HG02759 (cell line): ENCODE measurements around the gene CES2.
"Not testable (repeated sequence)": the region's sequence is repeated elsewhere in the genome, so short reads cannot be mapped to it uniquely, and the experiment has no call there.

Source experiments
- ATAC-seq: cut with Tn5 transposase; IDR thresholded peaks from one replicate; pipeline ENCODE4 v1.9.1; 2021; ENCODE audit warnings: mild to moderate bottlenecking, moderate library complexity; ENCODE audit not compliant: unreplicated experiment

CES2 gene, protein sequence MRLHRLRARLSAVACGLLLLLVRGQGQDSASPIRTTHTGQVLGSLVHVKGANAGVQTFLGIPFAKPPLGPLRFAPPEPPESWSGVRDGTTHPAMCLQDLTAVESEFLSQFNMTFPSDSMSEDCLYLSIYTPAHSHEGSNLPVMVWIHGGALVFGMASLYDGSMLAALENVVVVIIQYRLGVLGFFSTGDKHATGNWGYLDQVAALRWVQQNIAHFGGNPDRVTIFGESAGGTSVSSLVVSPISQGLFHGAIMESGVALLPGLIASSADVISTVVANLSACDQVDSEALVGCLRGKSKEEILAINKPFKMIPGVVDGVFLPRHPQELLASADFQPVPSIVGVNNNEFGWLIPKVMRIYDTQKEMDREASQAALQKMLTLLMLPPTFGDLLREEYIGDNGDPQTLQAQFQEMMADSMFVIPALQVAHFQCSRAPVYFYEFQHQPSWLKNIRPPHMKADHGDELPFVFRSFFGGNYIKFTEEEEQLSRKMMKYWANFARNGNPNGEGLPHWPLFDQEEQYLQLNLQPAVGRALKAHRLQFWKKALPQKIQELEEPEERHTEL

DNA sequence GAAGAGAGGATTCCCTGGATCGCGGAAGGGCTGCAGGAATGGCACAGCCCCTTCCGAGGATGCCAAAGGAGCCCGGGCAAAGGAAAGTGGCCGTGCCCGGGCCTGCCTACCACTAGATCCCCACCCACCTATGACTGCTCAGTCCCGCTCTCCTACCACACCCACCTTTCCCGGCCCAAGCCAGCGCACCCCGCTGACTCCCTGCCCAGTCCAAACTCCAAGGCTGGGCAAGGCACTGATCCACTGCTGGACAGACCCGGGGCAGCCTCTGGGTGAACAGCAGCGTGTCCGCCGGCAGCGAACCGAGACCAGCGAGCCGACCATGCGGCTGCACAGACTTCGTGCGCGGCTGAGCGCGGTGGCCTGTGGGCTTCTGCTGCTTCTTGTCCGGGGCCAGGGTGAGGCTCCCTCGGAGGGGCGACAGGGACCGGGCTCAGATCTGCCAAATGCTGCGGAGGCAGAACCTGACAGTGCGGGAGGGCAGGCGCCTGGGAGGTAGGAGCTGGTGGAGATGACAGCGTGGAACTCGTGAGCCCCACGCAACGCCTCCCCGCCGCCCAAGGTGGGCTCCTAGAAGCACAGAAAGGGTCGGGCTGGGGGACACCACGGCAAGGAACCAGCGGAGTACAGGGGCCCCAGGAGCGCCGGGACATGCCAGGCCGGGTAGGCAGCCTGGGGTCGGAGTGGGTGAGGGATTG lies at the start of gene CES2:
CES2 (plus strand) TSS at position 203 of the 698 bp plus-strand sequence; CDS start at position 323, 120 bp downstream.
- ATAC-seq: no peak

DNA sequence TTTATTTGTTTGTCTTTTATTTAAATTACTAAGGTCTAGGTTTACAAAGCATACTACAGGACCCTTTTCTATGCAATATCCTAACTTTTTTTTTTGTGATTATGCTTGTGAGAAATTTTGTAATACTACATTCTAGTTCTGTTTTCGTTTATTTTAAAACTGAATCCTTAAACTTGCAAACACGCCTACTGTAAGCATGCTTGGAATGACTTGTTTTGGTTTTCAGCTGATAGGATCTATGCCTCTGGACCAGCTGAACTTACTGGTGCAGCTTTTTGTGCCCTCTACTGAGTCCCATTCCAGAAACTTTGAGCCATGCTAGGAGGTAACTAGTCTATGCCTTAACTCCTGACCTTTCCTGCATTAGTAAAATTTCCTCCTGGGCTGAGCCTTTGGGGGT lies 49.0 kb upstream of the CES2 start:
- ATAC-seq: no peak

DNA sequence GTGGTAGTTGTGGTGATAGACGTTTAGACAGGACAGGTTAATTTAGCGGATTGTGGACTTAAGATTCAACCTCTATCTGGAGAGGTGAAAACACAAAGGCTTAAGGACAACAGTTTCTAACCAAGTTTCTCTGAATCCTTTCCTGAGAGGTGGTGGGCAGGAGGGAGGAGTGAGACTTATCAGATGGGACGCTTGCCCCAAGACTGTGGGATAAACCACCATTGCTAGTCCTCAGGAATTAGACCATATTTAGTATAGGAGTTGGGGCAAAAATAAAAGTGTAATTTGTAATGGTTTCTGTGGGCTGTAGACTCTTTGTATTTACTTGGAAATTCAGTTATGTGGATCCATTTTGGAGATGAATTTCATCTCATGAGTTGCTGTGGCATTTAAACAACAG lies 48.4 kb upstream of the CES2 start:
- no peak for ATAC-seq

DNA sequence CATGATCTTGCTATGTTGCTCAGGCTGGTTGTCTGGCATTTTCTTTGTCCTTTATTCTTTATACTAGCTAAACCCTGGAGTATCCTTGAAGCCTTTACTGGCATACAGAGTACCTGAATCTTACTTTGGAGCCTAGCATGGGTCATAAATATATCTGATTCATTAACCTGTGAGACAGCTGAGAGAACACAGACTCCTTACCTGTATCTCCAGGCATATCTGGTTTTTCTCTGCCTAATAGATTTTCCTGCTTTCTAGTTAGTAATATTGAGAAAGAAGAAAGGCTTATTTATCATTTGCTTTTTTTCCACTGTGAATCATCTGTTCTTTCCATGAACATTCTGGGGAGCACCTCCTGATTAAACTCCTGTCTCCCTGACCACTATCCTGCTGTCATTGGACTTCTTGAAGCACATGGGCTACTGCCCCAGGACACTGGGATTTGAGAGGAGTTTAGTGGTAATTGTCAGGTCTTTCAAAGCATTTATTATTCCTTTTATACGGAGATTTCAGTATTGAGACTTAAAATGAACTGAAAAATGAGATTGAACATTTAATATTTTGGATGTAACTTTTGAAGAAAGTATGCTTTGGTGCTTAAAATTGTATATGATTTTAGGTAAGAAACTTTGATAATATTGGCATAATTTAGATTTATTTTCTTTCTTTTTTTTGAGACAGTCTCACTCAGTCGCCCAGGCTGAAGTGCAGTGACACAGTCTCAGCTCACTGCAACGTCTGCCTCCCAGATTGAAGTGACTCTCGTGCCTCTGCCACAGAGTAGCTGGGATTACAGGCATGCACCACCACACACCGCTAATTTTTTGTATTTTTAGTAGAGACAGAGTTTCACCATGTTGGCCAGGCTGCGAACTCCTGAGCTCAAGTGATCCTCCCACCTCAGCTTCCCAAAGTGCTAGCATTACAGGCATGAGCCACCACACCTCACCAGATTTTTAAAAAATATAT lies 46.4 kb upstream of the CES2 start:
- no peak for ATAC-seq

DNA sequence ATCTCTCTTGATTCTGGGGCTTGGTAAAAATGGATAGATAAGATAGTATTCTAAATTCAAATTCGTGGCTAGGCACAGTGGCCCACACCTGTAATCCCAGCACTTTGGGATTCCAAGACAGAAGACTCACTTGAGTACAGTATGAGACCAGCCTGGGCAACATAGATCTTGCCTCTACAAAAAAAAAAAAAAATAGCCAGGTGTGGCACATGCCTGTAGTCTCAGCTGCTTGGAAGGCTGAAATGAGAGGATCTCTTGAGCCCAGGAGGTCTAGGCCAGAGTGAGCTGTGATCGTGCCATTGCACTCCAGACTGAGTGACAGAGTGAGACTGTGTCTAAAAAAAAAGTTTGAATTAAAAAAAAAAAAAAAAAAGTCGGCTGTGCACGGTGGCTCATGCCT lies 45.7 kb upstream of the CES2 start:
- no peak for ATAC-seq

DNA sequence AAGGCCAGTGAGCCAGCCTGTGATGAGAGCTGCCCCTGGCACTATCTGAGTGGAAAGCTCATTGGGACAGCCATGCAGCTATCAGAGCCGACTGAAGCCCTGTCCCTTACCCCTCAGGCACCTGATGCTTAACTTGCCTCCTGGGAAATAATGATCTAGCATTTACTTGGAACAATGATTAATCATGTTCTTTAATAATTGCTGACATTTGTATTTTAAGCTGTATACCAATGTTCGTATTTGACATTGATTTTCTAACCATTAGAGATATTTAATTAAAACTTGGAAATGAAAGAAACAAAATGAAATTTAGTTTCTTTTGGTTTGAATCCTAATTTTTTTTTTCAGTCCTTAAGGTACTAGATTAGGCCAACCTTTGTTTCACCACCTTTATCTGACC lies 44.5 kb upstream of the CES2 start:
- no peak for ATAC-seq

DNA sequence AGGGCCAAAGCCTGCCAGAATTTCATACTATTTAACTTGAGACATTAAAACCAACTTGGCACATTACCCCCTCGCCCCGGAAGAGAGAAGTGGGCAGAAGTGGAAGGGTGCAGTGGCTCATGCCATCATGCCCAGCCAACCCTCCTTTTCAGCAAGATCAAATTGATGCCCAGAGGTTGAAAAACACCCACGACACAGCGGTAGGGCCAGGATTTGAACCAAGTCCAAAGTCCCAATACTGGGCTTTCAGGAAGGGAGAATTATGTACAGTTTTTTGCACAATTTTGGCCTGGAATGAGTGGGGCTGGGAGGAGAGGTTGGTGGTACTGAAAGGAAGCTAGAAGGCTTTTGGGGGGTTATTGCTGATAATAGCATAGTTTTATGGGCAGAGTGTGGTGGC lies 44.0 kb upstream of the CES2 start:
- no peak for ATAC-seq

DNA sequence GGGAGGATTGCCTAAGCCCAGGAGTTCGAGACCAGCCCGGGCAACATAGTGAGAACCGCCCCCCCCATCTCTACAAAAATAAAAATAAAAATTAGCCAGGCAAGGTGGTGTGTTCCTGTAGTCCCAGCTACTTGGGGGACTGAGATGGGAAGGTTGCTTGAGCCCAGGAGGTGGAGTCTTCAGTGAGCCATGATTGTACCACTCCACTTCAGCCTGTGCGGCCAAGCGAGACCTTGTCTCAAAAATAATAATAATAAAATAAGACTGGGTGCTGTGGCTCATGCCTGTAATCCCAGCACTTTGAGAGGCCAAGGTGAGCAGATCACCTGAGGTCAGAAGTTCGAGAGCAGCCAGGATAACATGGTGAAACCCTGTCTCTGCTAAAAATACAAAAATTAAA lies 43.5 kb upstream of the CES2 start:
- ATAC-seq: no peak

DNA sequence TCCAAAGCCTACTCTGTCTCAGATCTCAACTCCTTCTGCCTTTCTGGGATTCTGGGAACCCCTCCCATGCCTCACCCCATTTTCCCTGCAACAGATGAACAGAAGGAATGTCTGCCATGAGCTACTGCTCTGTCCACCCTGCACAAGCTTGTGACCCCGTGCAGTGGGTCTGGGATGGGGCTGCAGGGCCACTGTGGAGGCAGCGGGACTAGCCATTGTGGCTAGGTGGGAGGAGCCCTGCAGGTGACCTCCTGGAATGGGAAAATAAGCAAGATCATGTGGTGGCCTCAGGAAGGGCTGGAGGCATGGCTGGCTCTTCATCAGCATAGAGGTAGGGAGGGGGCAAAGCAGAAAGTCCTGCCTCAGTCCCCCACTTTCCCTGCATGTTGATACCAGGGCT lies 41.3 kb upstream of the CES2 start:
- ATAC-seq: no peak

DNA sequence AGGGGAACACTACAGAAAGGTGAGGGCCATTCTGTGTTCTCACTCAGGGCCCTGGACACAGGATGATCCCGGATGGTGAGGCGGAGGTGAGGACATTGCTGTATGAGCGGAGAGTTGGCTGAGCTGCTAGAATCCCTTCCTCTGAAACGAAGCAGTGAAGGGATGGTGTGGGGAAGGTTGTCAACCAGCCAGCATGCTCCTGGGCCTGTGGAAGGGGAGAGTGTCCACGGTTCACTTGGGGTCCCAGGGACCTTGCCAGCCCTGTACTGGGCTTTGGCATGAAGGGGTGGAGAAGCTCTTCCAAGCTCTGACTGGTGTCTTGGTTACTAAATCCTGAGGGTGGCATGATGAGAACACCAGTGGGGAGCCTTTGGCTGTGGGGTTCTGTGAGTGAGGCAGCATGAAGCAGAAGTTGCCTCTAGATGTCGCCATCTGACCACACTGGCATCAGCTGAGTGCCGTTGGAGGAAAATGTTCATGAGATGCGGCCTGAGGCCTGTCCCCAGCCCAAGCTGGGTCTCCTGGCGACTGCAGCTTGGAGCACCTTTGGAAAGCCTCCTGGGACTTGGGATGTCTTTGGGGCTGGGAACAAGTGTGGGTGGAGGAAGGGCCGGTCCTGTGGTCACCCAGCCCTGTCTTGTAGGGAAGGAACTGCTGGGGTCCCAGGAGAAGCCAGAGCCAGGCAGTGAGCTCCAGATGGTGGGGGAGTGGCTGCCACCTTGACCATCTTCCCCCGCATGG lies 40.2 kb upstream of the CES2 start:
- ATAC-seq: peak; percentile 53

DNA sequence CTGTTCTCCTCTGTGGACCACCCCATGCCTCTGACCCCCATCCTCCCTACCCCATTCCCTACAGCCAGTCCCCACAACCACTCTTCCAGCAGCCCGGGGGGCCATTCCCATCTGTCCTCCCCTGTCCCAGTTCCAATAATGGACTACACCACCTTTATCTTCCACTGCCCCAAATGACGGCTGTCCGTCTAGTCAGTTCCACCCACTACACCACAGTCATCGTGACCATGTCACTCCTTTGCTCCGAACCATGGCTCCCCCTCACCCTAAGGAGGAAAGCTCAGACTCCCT lies 39.7 kb upstream of the CES2 start:
- ATAC-seq: no peak

DNA sequence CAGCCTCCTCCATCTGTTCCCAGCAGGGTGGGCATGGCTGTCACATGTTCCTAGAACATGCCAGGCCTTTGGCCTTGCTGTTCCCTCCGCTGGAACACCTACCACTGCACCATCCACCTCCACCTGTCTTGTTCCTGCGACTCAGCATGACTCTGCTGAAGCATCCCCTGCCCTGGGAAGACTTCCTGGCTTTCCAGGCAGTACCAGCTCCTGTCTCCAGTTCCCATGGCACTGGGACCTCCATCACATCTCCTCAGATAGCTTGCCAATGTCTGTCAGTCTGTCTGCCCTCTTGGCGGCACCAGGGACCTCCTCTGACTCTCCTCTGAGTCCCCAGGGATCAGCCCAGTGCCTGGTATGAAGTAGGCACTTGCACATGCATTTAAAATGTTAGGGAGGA lies 39.3 kb upstream of the CES2 start:
- no peak for ATAC-seq

DNA sequence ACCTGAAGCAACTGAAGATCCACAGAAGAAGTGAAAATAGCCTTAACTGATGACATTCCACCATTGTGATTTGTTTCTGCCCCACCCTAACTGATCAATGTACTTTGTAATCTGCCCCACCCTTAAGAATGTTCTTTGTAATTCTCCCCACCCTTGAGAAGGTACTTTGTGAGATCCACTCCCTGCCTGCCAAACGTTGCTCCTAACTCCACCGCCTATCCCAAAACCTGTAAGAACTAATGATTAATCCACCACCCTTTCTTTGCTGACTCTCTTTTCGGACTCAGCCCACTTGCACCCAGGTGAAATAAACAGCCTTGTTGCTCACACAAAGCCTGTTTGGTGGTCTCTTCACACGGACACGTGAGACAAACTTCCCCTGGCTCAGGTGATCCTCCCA lies 38.6 kb upstream of the CES2 start:
- not testable (repeated sequence) for ATAC-seq

DNA sequence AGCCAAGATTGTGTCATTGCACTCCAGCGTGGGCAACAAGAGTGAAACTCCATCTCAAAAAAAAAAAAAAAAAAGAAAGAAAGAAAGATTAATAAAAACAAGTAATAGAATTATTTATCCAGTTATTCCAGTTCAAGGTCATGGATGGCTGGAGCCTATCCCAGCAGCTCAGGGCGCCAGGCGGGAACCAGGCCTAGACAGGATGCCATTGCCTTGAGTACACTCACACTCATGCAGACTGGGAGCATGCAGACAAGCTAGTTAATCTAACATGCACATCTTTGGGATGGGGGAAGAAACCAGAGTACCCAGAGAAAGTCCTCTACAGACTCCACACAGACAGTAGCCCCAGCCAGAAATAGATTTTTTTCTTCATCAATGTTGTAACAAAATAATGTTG lies 37.1 kb upstream of the CES2 start:
- ATAC-seq: no peak

DNA sequence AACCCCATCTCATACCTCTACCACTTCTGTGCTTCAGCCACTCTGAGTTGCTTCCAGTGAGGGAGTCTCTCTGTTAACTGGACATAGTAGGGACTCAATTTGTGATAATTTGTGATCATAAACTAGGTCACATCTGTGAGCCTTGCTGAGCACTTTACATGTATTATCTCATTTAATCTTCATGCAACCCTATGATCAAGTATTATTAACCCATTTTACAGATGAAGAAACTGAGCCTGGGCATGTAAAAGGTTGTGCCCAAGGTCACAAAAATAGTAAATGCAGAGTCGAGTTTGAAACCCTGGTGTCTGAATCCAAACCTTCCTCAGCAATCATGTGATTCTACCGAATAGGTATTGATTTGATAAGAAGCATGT lies 36.4 kb upstream of the CES2 start:
- no peak for ATAC-seq

DNA sequence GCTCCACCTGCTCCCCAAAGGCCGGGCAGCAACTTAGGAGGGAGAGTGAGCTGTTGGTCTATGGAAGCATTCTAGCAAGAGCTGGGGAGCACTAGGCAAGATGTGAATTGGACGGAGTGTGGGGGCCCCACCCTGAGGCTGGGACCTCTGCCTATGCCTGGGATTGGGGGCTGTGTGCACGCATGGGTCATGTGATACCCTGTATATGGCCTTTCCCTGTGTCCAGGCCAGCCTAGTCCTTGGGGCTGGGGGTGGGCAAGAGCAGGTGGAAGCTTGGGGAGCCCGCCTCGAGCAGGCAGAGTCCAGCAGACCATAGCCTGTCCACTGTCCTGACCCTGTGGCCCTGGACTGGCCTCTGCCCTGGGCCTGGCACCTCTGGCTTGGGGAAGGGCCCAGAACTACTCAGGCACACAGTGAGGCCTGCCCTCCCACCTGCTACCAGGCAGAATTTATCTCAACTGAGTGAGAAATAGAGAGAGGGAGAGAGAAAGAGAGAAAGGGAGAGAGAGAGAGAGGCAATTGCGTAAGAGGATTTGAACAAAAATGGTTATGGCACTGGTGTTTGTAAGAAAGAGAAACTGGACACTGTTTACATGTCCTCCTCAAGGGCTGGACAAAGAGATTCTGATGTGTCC lies 35.9 kb upstream of the CES2 start:
- ATAC-seq: no peak

DNA sequence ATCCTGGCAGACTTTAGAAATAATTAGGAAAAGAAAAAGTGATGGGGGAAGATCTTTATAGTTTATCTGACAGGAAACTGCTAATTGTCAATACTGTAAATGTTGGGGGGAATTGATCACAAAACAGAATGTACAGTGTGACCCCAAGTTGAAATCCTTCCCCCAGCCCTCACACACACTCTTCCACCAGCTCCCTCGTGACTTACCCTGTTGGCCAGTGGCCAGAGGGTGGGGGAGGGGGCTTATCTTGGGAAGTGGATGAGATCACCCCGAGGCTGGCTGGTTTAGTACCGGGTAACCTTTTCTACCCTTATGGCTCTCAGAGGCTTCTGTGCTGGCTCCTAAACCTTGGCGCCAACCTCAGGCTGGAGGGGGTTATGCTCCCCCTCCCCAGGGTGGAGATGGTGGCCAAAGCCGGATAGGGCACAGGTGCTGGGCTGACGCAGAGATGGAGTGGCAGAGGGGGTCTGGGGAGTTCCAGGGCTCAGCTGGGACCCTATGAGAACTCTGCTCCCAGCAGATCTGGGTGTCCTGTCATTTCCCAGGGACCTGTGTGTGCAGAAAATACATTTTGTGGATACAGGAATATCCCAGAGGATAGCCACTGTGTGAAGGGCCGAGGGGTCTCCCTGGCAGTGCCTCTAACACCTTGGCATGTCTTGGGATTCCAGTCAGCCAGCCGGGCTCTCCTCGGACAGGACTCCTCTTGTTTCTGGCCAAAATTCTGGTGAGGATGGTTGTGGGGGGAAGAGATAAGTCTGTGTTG lies 35.2 kb upstream of the CES2 start:
- no peak for ATAC-seq

DNA sequence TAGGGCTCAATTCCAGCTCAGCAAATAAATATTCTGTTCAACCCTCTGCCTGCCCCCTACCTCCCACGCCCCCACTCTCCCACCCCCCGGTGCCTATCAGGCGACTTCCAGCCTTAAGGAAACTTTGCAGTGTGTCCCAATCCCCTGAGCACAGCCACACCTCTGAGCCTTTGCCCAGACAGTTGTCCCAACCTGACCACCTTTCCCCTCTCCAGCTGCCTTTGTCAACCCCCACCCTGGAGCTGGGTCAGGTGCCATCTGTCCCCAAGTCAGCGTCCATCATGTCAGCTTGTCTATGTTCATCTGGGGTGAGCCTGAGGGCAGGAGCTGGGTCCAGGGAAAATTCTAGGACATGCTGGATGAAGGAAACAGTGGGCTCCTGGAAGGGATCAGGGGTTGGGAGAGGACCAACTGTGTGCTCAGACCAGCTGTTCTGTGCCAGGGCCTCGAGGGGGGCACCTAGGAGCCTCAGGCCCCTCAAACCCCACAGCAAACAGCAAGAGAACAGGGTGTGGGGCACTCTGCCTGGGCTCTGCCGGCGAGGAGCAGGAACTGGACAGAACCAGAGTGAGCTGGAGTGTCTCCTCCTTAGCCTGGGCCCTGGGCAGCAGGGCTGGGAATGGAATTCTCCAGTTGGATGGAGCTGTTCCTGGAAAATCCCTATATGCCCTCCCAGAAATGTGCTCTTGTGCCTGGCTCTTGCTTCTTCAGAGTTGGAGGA lies 34.4 kb upstream of the CES2 start:
- ATAC-seq: no peak

DNA sequence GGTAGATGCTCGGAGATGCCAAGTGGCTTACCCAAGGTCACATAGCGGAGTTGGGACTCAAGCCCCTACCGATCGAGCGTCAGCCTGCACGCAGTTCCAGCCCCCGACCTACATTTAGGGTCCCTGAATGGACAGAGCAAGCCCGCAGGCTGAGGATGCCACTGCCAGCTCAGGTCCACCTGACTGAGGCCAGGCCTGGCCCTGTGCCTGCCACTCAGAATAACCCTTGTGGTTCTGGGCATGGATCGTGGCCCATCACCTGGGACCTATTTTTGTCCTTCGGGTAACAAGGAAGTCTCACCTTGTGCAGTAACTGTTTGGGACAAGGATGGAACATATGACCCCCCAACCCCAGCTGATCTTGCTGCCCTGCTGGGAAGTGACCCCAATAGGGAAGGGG lies 33.7 kb upstream of the CES2 start:
- no peak for ATAC-seq
